Activated CD8-positive, alpha-beta T cell treated with anti-CD3 and anti-CD28 coated beads for 36 hours (primary cell): ENCODE measurements around the gene PCNX3. TPM values are rescaled to one million over a fixed set of nuclear protein-coding genes. Genes with fewer than 3 reads are reported as not detected.

ENCODE experiments used
- ATAC-seq: fragments of 200-7000 bp; cut with Tn5 transposase; one replicate; pipeline ENCODE4 v1.10.0; 2021; ENCODE audit warnings: mild to moderate bottlenecking, moderate library complexity
- CTCF ChIA-PET: fragments of 350-600 bp; sonication (Branson Sonifier 250); formaldehyde crosslinking; loops from one replicate; lab custom pipeline; 2021; ENCODE audit warnings: antibody characterized with exemption; lab: Charles Lee
- POLR2A ChIA-PET: fragments of 350-600 bp; sonication (Branson Sonifier 250); formaldehyde crosslinking; loops from one replicate; lab custom pipeline; 2021; ENCODE audit warnings: antibody characterized with exemption; lab: Charles Lee
- DNase-seq: peaks from one replicate; pipeline ENCODE4 v3.0.0-alpha.2; 2020
- H3K27ac Mint-ChIP-seq: one replicate; pipeline ENCODE4 v1.8.0; 2021; ENCODE audit warnings: mild to moderate bottlenecking, mixed read lengths
- H3K27me3 Mint-ChIP-seq: one replicate; pipeline ENCODE4 v1.8.0; 2021; ENCODE audit warnings: mixed read lengths
- H3K36me3 Mint-ChIP-seq: one replicate; pipeline ENCODE4 v1.8.0; 2021; ENCODE audit warnings: low read depth, mixed read lengths
- H3K4me1 Mint-ChIP-seq: one replicate; pipeline ENCODE4 v1.8.0; 2021; ENCODE audit warnings: low read depth, mixed read lengths
- H3K4me3 Mint-ChIP-seq: one replicate; pipeline ENCODE4 v1.8.0; 2021; ENCODE audit warnings: mild to moderate bottlenecking, moderate library complexity, mixed read lengths
- H3K9me3 Mint-ChIP-seq: one replicate; pipeline ENCODE4 v1.8.0; 2021; ENCODE audit warnings: mixed read lengths
- intact Hi-C: fragments of 100-400 bp; cut with micrococcal nuclease; formaldehyde crosslinking; loops from one replicate; pipeline ENCODE4 v1.10.0; 2022
- total RNA-seq, 2 experiments: library from RNA; stranded (reverse); gene quantifications; one replicate each; pipeline ENCODE4 v1.2.3, GENCODE V29; 2021
- TF ChIP-seq, protein P1 (sequence below): fragments of 200-600 bp; IDR thresholded peaks from one replicate; pipeline ENCODE4 v1.8.0; 2022; ENCODE audit warnings: antibody characterized with exemption, mild to moderate bottlenecking

The PCNX3 gene
- total RNA-seq, 2 experiments from 2014 or later = 34.3 to 34.4 TPM

DNA sequence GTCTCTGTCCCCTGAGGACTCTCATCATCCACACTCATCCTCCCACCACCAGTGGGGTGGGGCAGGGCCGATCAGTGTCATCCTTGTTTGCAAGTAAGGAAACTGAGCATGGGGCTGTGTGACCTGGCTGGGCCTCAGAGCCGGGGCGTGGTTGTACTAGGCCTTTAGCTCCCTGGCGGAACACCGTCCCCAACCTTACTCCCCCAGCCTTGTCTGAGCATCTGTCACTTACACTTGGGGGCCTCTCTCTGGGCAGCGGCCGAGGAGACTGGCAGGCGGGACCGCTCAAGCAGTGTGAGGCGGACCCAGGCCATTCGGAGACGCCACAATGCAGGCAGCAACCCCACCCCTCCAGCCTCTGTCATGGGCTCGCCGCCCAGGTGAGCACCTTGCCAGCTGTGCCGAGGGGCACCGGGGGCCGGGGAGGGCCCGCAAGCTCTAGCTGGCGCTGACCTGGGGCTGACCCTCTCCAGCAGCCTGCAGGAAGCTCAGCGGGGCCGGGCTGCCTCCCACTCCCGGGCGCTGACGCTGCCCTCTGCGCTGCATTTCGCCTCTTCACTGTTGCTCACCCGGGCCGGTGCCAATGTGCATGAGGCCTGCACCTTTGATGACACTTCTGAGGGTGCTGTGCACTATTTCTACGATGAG lies 3.8 kb downstream of the PCNX3 start:
- intact Hi-C loops = no loop called here
- no peak overlapping the region for H3K4me3 Mint-ChIP-seq
- H3K4me1 Mint-ChIP-seq = peaks cover 21% of the 10 kb centered on the region
- no peak overlapping the region for H3K27ac Mint-ChIP-seq
- DNase-seq = no peak
- H3K36me3 Mint-ChIP-seq = peaks cover 38% of the 10 kb centered on the region
- POLR2A ChIA-PET = interaction anchor here (0.6 to 5.3 kb wide), 5 partner anchors 12 to 139 kb away, joined by 3 to 39 read pairs (median 3); partner anchors contain the start of gene SIPA1
- no peaks in the 10 kb centered on the region for H3K27me3 Mint-ChIP-seq
- H3K9me3 Mint-ChIP-seq = no peaks in the 10 kb centered on the region
- CTCF ChIA-PET = interaction anchor here (0.6 kb wide), 1 partner anchor 276 kb away, joined by 3 read pairs; no protein-coding TSS in a partner anchor
- TF ChIP-seq, protein P1, sequence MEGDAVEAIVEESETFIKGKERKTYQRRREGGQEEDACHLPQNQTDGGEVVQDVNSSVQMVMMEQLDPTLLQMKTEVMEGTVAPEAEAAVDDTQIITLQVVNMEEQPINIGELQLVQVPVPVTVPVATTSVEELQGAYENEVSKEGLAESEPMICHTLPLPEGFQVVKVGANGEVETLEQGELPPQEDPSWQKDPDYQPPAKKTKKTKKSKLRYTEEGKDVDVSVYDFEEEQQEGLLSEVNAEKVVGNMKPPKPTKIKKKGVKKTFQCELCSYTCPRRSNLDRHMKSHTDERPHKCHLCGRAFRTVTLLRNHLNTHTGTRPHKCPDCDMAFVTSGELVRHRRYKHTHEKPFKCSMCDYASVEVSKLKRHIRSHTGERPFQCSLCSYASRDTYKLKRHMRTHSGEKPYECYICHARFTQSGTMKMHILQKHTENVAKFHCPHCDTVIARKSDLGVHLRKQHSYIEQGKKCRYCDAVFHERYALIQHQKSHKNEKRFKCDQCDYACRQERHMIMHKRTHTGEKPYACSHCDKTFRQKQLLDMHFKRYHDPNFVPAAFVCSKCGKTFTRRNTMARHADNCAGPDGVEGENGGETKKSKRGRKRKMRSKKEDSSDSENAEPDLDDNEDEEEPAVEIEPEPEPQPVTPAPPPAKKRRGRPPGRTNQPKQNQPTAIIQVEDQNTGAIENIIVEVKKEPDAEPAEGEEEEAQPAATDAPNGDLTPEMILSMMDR = no peak
- ATAC-seq = no peak

DNA sequence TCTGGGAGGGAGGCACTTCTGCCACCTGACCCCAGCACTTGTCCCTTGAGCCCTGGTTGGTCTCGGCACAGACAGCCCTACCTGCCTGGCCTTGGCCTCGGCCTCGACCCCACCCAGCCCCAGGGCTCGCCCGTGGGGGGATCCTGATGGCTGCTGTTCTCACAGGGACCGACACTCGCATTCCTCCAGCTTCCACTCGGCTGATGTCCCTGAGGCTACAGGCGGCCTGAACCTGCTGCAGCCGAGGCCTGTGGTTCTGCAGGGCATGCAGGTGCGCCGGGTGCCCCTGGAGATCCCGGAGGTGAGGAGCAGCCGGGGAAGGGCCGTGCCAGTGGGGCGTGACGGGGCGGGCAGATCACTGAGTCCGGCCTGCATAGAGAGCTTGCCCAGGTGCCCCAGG lies 5.1 kb downstream of the PCNX3 start:
- ChIA-PET POLR2A (no interaction called here), CTCF (no interaction called here)
- H3K9me3 Mint-ChIP-seq = no peaks in the 10 kb centered on the region
- peaks cover 38% of the 10 kb centered on the region for H3K36me3 Mint-ChIP-seq
- TF ChIP-seq, protein P1 = no peak
- no peak for ATAC-seq
- no peak overlapping the region for H3K4me3 Mint-ChIP-seq
- H3K4me1 Mint-ChIP-seq = peaks cover 21% of the 10 kb centered on the region
- intact Hi-C loops = no loop called here
- no peaks in the 10 kb centered on the region for H3K27me3 Mint-ChIP-seq
- DNase-seq = no peak
- no peak overlapping the region for H3K27ac Mint-ChIP-seq

DNA sequence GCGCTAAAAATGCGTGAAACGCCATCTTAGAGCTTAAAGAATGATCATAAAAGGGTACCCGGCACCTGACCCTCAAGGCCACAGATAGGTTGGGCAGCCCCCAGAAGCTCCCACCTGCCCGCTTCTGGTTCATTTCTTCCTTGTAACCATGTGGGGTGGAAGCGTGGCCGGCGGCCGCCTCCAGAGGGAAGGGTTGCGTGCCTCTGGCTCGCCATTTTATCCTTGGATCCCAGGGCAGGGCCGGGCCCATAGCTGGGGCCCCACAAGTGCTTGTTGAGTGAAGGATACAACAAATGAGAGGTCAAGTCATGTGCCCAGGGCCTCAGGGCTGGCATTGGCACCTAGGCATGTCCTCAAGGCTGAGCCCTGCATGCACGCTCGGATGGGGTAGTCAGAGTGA lies 5.9 kb downstream of the PCNX3 start:
- Mint-ChIP-seq H3K4me1 (peaks cover 21% of the 10 kb centered on the region), H3K36me3 (peaks cover 42% of the 10 kb centered on the region), H3K9me3 (no peaks in the 10 kb centered on the region), H3K27me3 (no peaks in the 10 kb centered on the region), H3K27ac (no peak overlapping the region), H3K4me3 (no peak overlapping the region)
- TF ChIP-seq, protein P1 = no peak
- ChIA-PET CTCF (no interaction called here), POLR2A (interaction anchor here (1.5 kb wide), 1 partner anchor 18 kb away, joined by 3 read pairs; no protein-coding TSS in a partner anchor)
- DNase-seq = no peak
- ATAC-seq = no peak
- intact Hi-C loops = no loop called here

DNA sequence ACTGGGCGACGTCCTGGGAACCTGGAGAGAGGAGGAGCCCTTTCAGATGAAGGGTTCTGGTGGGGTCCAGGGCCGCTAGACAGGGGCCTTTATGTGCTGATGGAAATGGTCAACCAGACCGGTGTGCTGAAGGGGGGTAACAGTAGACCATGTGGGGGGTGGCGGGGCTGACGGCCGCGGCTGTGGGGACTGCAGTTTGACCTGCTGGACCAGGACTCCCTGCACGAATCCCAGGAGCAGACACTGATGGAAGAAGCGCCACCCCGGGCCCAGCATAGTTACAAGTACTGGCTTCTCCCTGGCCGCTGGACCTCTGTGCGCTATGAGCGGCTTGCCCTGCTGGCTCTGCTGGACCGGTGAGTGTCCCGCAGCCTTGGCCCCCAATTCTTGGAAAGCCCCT lies 6.4 kb downstream of the PCNX3 start:
- H3K4me3 Mint-ChIP-seq = no peak overlapping the region

More for the DNA sequence above, 6.4 kb downstream of the PCNX3 start:
- peaks cover 43% of the 10 kb centered on the region for H3K36me3 Mint-ChIP-seq
- no peak overlapping the region for H3K27ac Mint-ChIP-seq
- no peaks in the 10 kb centered on the region for H3K27me3 Mint-ChIP-seq
- H3K4me1 Mint-ChIP-seq = peaks cover 18% of the 10 kb centered on the region
- TF ChIP-seq, protein P1 = no peak
- ATAC-seq (no peak), DNase-seq (no peak)
- ChIA-PET POLR2A (interaction anchor here (1.0 to 1.5 kb wide), 2 partner anchors 13 to 17 kb away, joined by 3 read pairs; no protein-coding TSS in a partner anchor), CTCF (no interaction called here)
- no peaks in the 10 kb centered on the region for H3K9me3 Mint-ChIP-seq
- intact Hi-C loops = no loop called here
